ENCODE data around the gene ATXN1.

ATXN1 gene

DNA sequence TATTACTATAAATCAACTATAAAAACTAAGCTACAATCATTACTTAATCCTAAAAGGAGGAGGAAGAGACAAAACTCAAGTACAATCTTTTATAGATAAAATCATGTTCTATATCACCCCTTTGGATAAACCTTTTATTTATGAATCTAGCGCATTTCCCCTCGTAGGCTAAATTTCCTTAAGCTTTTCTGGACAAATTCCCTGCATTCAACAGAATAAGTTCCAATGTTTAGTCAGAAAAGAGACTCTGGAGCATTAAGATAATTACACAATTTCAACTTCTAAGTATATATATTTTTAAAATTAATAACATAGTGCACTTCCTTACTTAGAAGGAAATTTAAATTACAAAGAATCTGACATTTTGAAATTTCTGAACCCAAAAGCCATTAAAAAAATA, 37.9 kb downstream of the ATXN1 start:
- H2AFZ ChIP-seq (ENCODE audit: low read length) = peak overlapping the region; percentile 5
- no peak overlapping the region for H3K18ac ChIP-seq (ENCODE audit: low read length)
- no peak overlapping the region for H3K4me3 ChIP-seq (ENCODE audit: low read length in 2 of 2)
- no peak overlapping the region for H4K91ac ChIP-seq (ENCODE audit: low read depth, low read length, poor library complexity)
- H3K23ac ChIP-seq (ENCODE audit: low read depth, low read length, poor library complexity) = no peak overlapping the region
- no peak overlapping the region for H3K4ac ChIP-seq (ENCODE audit: low read length)
- no peaks in the 10 kb centered on the region for H3K27me3 ChIP-seq (ENCODE audit: control insufficient read depth in 3 of 3, insufficient read depth in 3 of 3, low read depth in 1 of 3, low read length in 3 of 3)
- H3K9ac ChIP-seq (ENCODE audit: low read depth, low read length, poor library complexity) = no peak overlapping the region
- peaks cover 9 to 28% of the 10 kb centered on the region in 2 donors for H3K4me1 ChIP-seq (ENCODE audit: control insufficient read depth in 2 of 2, insufficient read depth in 1 of 2, low read depth in 1 of 2, low read length in 2 of 2)
- no peaks in the 10 kb centered on the region for H3K36me3 ChIP-seq (replicated peaks in 1 of 2; ENCODE audit: control insufficient read depth in 2 of 2, insufficient read depth in 2 of 2, low read length in 2 of 2)
- H4K8ac ChIP-seq (ENCODE audit: low read depth, low read length) = no peak overlapping the region
- no peak overlapping the region for H2BK15ac ChIP-seq (ENCODE audit: low read length)
- H3K79me1 ChIP-seq (ENCODE audit: low read depth, low read length) = no peaks in the 10 kb centered on the region
- no peak overlapping the region for H3K4me2 ChIP-seq (ENCODE audit: insufficient read depth, low read length, poor library complexity, severe bottlenecking)
- H2BK5ac ChIP-seq (ENCODE audit: low read length) = no peak overlapping the region
- no peak overlapping the region for H3K27ac ChIP-seq (replicated peaks; ENCODE audit: low read length)
- no peak overlapping the region for H2BK12ac ChIP-seq (ENCODE audit: low read length)
- no peak overlapping the region for H3K14ac ChIP-seq (ENCODE audit: low read length)
- DNase-seq (ENCODE audit: low spot score) = no peak
- H3K9me3 ChIP-seq (replicated peaks in 1 of 2; ENCODE audit: control insufficient read depth in 2 of 2, insufficient read depth in 1 of 2, low read depth in 1 of 2, low read length in 2 of 2) = no peaks in the 10 kb centered on the region
- H2AK5ac ChIP-seq (ENCODE audit: low read depth, low read length) = no peak overlapping the region
- H2BK120ac ChIP-seq (ENCODE audit: low read depth, low read length) = no peak overlapping the region
- WGBS, 2 donors (ENCODE audit: extremely low coverage in 2 of 2, insufficient read length in 2 of 2, insufficient replicate concordance in 1 of 2) = no CpG with 5 or more reads among the region's 2 CpGs

DNA sequence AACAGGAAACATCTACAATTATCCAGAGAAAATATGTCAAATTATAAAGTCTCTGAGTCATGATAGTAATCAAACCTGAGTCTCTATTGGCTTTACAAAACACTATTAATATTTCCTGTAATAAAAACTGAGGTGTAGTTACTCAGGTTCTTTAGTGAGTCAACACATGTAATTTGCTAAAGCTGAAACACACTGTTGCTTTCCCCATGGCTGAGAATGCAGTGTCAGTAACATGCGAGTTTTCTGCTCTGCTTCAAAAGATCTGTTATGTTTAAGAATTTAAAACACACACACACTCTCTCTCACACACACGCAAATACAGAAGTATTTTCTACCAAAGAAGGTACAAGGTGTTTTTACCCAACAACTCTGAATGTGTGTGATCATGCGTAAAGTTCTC, 38.6 kb downstream of the ATXN1 start:
- no peak overlapping the region for H3K18ac ChIP-seq (ENCODE audit: low read length)
- no peak overlapping the region for H4K91ac ChIP-seq (ENCODE audit: low read depth, low read length, poor library complexity)
- no peak overlapping the region for H2BK12ac ChIP-seq (ENCODE audit: low read length)
- DNase-seq (ENCODE audit: low spot score) = no peak
- H4K8ac ChIP-seq (ENCODE audit: low read depth, low read length) = no peak overlapping the region
- no peak overlapping the region for H3K14ac ChIP-seq (ENCODE audit: low read length)
- no peak overlapping the region for H3K9ac ChIP-seq (ENCODE audit: low read depth, low read length, poor library complexity)
- no peak overlapping the region for H3K23ac ChIP-seq (ENCODE audit: low read depth, low read length, poor library complexity)
- H3K27me3 ChIP-seq (ENCODE audit: control insufficient read depth in 3 of 3, insufficient read depth in 3 of 3, low read depth in 1 of 3, low read length in 3 of 3) = no peaks in the 10 kb centered on the region
- no peak overlapping the region for H3K4me2 ChIP-seq (ENCODE audit: insufficient read depth, low read length, poor library complexity, severe bottlenecking)
- no peak overlapping the region for H2AK5ac ChIP-seq (ENCODE audit: low read depth, low read length)
- no CpG with 5 or more reads among the region's 3 CpGs for WGBS, 2 donors (ENCODE audit: extremely low coverage in 2 of 2, insufficient read length in 2 of 2, insufficient replicate concordance in 1 of 2)
- H3K36me3 ChIP-seq (replicated peaks in 1 of 2; ENCODE audit: control insufficient read depth in 2 of 2, insufficient read depth in 2 of 2, low read length in 2 of 2) = no peaks in the 10 kb centered on the region
- H2BK120ac ChIP-seq (ENCODE audit: low read depth, low read length) = no peak overlapping the region
- peaks cover 6 to 31% of the 10 kb centered on the region in 2 donors for H3K4me1 ChIP-seq (ENCODE audit: control insufficient read depth in 2 of 2, insufficient read depth in 1 of 2, low read depth in 1 of 2, low read length in 2 of 2)
- no peaks in the 10 kb centered on the region for H3K9me3 ChIP-seq (replicated peaks in 1 of 2; ENCODE audit: control insufficient read depth in 2 of 2, insufficient read depth in 1 of 2, low read depth in 1 of 2, low read length in 2 of 2)
- no peak overlapping the region for H3K27ac ChIP-seq (replicated peaks; ENCODE audit: low read length)
- no peaks in the 10 kb centered on the region for H3K79me1 ChIP-seq (ENCODE audit: low read depth, low read length)
- H2BK5ac ChIP-seq (ENCODE audit: low read length) = no peak overlapping the region
- H3K4me3 ChIP-seq (ENCODE audit: low read length in 2 of 2) = no peak overlapping the region
- H2BK15ac ChIP-seq (ENCODE audit: low read length) = no peak overlapping the region
- H2AFZ ChIP-seq (ENCODE audit: low read length) = no peak overlapping the region
- H3K4ac ChIP-seq (ENCODE audit: low read length) = no peak overlapping the region

DNA sequence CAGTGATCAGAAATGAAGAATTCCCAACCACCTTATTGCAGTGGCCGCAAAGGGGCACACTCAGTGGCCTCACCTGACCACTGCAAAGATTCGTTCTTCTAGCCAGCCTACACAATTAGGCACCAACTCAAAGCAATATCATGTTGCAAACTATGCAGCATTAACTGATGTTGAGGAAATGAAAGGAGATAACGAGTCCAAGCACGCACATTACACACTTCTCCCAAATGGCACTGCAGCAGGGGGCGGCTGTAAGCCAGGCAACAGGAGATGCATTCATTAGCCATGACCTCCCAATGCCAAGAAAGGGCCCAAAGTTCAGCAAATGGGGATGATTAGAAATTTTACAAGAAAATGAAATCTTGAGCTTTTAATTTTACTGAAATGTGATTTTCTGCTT, 39.3 kb downstream of the ATXN1 start:
- WGBS, 2 donors (ENCODE audit: extremely low coverage in 2 of 2, insufficient read length in 2 of 2, insufficient replicate concordance in 1 of 2) = no CpG with 5 or more reads among the region's 5 CpGs
- H2AK5ac ChIP-seq (ENCODE audit: low read depth, low read length) = no peak overlapping the region
- H4K91ac ChIP-seq (ENCODE audit: low read depth, low read length, poor library complexity) = no peak overlapping the region
- no peak overlapping the region for H3K9ac ChIP-seq (ENCODE audit: low read depth, low read length, poor library complexity)
- H3K4ac ChIP-seq (ENCODE audit: low read length) = no peak overlapping the region
- H4K8ac ChIP-seq (ENCODE audit: low read depth, low read length) = no peak overlapping the region
- H2BK12ac ChIP-seq (ENCODE audit: low read length) = no peak overlapping the region
- no peak overlapping the region for H3K27ac ChIP-seq (replicated peaks; ENCODE audit: low read length)
- H2BK15ac ChIP-seq (ENCODE audit: low read length) = no peak overlapping the region
- H3K4me3 ChIP-seq (ENCODE audit: low read length in 2 of 2) = no peak overlapping the region
- no peak overlapping the region for H3K4me2 ChIP-seq (ENCODE audit: insufficient read depth, low read length, poor library complexity, severe bottlenecking)
- peaks cover 11 to 31% of the 10 kb centered on the region in 2 donors for H3K4me1 ChIP-seq (ENCODE audit: control insufficient read depth in 2 of 2, insufficient read depth in 1 of 2, low read depth in 1 of 2, low read length in 2 of 2)
- H2BK5ac ChIP-seq (ENCODE audit: low read length) = no peak overlapping the region
- H3K27me3 ChIP-seq (ENCODE audit: control insufficient read depth in 3 of 3, insufficient read depth in 3 of 3, low read depth in 1 of 3, low read length in 3 of 3) = no peaks in the 10 kb centered on the region
- no peak overlapping the region for H3K18ac ChIP-seq (ENCODE audit: low read length)
- DNase-seq (ENCODE audit: low spot score) = no peak
- H2BK120ac ChIP-seq (ENCODE audit: low read depth, low read length) = no peak overlapping the region
- H3K9me3 ChIP-seq (replicated peaks in 1 of 2; ENCODE audit: control insufficient read depth in 2 of 2, insufficient read depth in 1 of 2, low read depth in 1 of 2, low read length in 2 of 2) = no peaks in the 10 kb centered on the region
- no peaks in the 10 kb centered on the region for H3K36me3 ChIP-seq (replicated peaks in 1 of 2; ENCODE audit: control insufficient read depth in 2 of 2, insufficient read depth in 2 of 2, low read length in 2 of 2)
- H3K23ac ChIP-seq (ENCODE audit: low read depth, low read length, poor library complexity) = no peak overlapping the region
- H2AFZ ChIP-seq (ENCODE audit: low read length) = no peak overlapping the region
- H3K79me1 ChIP-seq (ENCODE audit: low read depth, low read length) = no peaks in the 10 kb centered on the region
- no peak overlapping the region for H3K14ac ChIP-seq (ENCODE audit: low read length)

DNA sequence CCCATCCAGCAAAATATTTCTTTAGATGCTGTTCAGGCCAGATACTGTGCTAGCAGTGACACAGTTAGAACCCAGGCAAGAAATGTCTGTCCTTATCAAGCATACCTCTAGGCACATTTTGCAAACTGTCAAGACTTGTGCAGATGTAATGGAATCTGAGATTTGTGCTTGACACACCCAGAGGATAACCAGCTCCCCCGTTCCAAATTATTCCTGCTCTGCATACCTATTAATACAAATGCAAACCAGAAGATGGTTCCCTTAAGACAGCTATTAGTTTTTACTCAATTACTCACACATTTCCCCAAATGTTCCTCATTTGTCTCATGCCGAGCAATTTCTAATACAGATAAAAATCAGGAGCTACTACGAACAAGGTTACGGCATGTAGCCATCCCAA, 40.4 kb downstream of the ATXN1 start:
- no peak overlapping the region for H3K27ac ChIP-seq (replicated peaks; ENCODE audit: low read length)
- H4K8ac ChIP-seq (ENCODE audit: low read depth, low read length) = no peak overlapping the region
- H3K4me1 ChIP-seq (ENCODE audit: control insufficient read depth in 2 of 2, insufficient read depth in 1 of 2, low read depth in 1 of 2, low read length in 2 of 2) = peaks cover 11 to 31% of the 10 kb centered on the region in 2 donors
- no peak overlapping the region for H2BK12ac ChIP-seq (ENCODE audit: low read length)
- H3K9ac ChIP-seq (ENCODE audit: low read depth, low read length, poor library complexity) = no peak overlapping the region
- no peak overlapping the region for H3K23ac ChIP-seq (ENCODE audit: low read depth, low read length, poor library complexity)
- H2AFZ ChIP-seq (ENCODE audit: low read length) = no peak overlapping the region
- no peaks in the 10 kb centered on the region for H3K36me3 ChIP-seq (replicated peaks in 1 of 2; ENCODE audit: control insufficient read depth in 2 of 2, insufficient read depth in 2 of 2, low read length in 2 of 2)
- H2BK15ac ChIP-seq (ENCODE audit: low read length) = no peak overlapping the region
- DNase-seq (ENCODE audit: low spot score) = no peak
- no peaks in the 10 kb centered on the region for H3K9me3 ChIP-seq (replicated peaks in 1 of 2; ENCODE audit: control insufficient read depth in 2 of 2, insufficient read depth in 1 of 2, low read depth in 1 of 2, low read length in 2 of 2)
- H3K4ac ChIP-seq (ENCODE audit: low read length) = no peak overlapping the region
- no peak overlapping the region for H3K18ac ChIP-seq (ENCODE audit: low read length)
- no peak overlapping the region for H3K4me2 ChIP-seq (ENCODE audit: insufficient read depth, low read length, poor library complexity, severe bottlenecking)
- H3K14ac ChIP-seq (ENCODE audit: low read length) = no peak overlapping the region
- H4K91ac ChIP-seq (ENCODE audit: low read depth, low read length, poor library complexity) = no peak overlapping the region
- H2BK5ac ChIP-seq (ENCODE audit: low read length) = no peak overlapping the region
- H3K27me3 ChIP-seq (ENCODE audit: control insufficient read depth in 3 of 3, insufficient read depth in 3 of 3, low read depth in 1 of 3, low read length in 3 of 3) = no peaks in the 10 kb centered on the region
- no peak overlapping the region for H3K4me3 ChIP-seq (ENCODE audit: low read length in 2 of 2)
- H2AK5ac ChIP-seq (ENCODE audit: low read depth, low read length) = no peak overlapping the region
- WGBS, 2 donors (ENCODE audit: extremely low coverage in 2 of 2, insufficient read length in 2 of 2, insufficient replicate concordance in 1 of 2) = no CpG with 5 or more reads among the region's 4 CpGs
- no peaks in the 10 kb centered on the region for H3K79me1 ChIP-seq (ENCODE audit: low read depth, low read length)
- no peak overlapping the region for H2BK120ac ChIP-seq (ENCODE audit: low read depth, low read length)
